Measurements from ENCODE around the gene HCN2.
"Not testable (repeated sequence)": the region's sequence is repeated elsewhere in the genome, so short reads cannot be mapped to it uniquely, and the experiment has no call there.

The HCN2 gene

DNA sequence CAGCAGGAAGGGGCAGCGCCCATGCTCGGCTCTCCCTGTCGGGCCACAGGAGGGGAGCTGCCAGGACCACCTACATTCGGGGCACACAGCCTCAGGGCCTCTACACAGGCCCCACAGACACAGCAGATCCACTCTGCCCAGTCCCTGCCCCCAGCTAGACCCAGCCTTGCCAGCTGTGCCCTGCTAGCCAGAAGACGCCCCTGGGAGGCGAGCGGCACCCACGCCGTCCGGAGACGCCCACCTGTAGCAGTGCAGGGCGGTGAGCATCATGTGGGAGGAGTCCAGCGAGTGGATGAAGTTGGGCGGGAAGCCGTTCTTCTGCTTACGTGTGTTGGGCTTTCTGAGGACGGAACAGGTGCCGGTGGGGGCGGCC is 28.6 kb downstream of the HCN2 start:
- H3K4me3 ChIP-seq (ENCODE audit: control insufficient read depth, low read depth, low read length): no peak overlapping the region
- TF ChIP-seq, protein P1, sequence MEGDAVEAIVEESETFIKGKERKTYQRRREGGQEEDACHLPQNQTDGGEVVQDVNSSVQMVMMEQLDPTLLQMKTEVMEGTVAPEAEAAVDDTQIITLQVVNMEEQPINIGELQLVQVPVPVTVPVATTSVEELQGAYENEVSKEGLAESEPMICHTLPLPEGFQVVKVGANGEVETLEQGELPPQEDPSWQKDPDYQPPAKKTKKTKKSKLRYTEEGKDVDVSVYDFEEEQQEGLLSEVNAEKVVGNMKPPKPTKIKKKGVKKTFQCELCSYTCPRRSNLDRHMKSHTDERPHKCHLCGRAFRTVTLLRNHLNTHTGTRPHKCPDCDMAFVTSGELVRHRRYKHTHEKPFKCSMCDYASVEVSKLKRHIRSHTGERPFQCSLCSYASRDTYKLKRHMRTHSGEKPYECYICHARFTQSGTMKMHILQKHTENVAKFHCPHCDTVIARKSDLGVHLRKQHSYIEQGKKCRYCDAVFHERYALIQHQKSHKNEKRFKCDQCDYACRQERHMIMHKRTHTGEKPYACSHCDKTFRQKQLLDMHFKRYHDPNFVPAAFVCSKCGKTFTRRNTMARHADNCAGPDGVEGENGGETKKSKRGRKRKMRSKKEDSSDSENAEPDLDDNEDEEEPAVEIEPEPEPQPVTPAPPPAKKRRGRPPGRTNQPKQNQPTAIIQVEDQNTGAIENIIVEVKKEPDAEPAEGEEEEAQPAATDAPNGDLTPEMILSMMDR (conservative IDR thresholded peaks at IDR 0.05; ENCODE audit: control insufficient read depth, insufficient read depth, low read depth, low read length): no peak
- DNase-seq (ENCODE audit: low read depth): no peak

GRCh38 chr19:618674-619285 is 29.1 kb downstream of the HCN2 start:
- DNase-seq (ENCODE audit: low read depth): no peak
- no peak overlapping the region for H3K4me3 ChIP-seq (ENCODE audit: control insufficient read depth, low read depth, low read length)
- TF ChIP-seq, protein P1 (conservative IDR thresholded peaks at IDR 0.05; ENCODE audit: control insufficient read depth, insufficient read depth, low read depth, low read length): no peak

DNA sequence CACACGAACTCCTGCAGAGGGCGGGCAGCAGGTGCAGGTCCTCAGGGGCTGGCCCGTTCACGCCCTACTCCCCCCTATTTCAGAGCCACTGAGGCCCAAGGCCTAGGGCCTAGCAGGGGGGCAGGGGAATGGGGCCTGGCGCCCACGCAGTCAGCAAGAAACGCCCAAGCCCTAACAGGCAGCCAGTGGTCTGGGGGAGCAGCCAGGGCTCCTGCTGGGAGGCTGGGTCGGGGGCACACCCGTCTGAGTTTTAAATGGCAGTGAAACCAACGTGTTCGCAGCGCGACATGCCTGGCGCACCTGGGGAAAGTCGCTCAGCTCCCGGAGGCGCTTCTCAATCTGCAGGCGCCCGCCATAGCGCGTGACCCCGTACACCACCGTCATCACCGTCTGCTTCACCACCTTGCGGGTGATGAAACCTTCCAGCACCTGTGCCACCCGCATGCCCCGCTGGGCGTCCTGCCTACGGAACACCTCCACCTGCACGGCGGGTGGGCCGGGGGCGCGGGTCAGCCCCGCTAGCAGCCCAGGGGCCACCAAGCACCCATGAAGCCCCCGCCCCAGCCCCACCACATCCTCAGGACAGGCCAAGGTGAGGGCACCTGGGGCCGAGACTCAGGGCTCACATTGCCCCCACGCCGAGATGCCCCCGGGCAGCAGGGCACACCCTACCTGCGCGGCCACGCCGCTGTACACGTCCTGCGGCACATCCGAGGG is 29.8 kb downstream of the HCN2 start:
- DNase-seq (ENCODE audit: low read depth): no peak
- no peak overlapping the region for H3K4me3 ChIP-seq (ENCODE audit: control insufficient read depth, low read depth, low read length)

GRCh38 chr19:620166-620862 is 30.6 kb downstream of the HCN2 start:
- no peak for DNase-seq (ENCODE audit: low read depth)
- H3K4me3 ChIP-seq (ENCODE audit: control insufficient read depth, low read depth, low read length): no peak overlapping the region
- TF ChIP-seq, protein P1 (conservative IDR thresholded peaks at IDR 0.05; ENCODE audit: control insufficient read depth, insufficient read depth, low read depth, low read length): no peak

More for the DNA sequence above, 29.8 kb downstream of the HCN2 start:
- TF ChIP-seq, protein P1 (conservative IDR thresholded peaks at IDR 0.05; ENCODE audit: control insufficient read depth, insufficient read depth, low read depth, low read length): no peak

DNA sequence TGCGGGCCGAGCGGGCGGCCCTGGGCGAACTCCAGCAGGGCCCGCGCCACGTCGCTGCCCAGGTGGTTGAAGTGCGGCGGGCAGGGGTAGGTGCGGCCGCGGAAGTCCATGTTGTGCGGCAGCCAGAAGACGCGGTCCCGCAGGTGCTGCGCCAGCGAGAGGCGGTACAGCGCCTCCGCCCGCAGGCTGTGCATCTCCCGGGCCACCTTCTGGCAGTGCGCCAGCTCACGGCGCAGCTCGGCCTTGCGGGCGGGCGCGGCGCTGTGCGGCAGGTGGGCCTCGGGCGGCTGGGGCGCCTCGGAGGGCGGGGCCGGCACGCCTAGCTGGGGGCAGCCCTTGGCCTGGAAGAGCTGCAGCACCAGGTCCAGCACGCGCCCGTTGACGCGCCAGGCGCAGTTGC is 31.5 kb downstream of the HCN2 start:
- not testable (repeated sequence) for H3K4me3 ChIP-seq (ENCODE audit: control insufficient read depth, low read depth, low read length); DNase-seq (ENCODE audit: low read depth)

GRCh38 chr19:621819-622218 is 32.1 kb downstream of the HCN2 start:
- TF ChIP-seq, protein P1 (conservative IDR thresholded peaks at IDR 0.05; ENCODE audit: control insufficient read depth, insufficient read depth, low read depth, low read length): no peak
- DNase-seq (ENCODE audit: low read depth): no peak
- H3K4me3 ChIP-seq (ENCODE audit: control insufficient read depth, low read depth, low read length): no peak overlapping the region

DNA sequence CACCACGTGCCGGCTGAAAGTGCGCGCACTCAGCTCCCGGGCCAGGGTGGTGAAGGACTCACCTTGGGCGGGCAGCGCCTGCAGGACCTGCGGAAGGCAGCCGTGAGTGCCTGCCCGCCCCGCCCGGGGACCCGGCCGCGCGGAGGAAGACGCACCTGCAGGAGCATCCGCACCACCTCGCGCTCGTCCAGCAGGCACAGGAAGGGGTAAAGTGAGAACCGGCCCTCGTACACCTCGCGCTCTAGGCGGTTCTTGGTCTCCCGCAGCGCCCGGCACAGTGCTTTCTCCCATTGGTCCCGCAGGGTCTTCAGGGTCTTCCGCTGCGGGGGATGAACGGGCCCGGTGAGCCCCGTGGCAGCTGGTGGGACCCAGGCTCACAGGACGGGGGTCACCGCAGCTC is 33.0 kb downstream of the HCN2 start:
- TF ChIP-seq, protein P1 (conservative IDR thresholded peaks at IDR 0.05; ENCODE audit: control insufficient read depth, insufficient read depth, low read depth, low read length): no peak
- no peak for DNase-seq (ENCODE audit: low read depth)
- H3K4me3 ChIP-seq (ENCODE audit: control insufficient read depth, low read depth, low read length): no peak overlapping the region
